Hepatocyte (in vitro differentiated cells): ENCODE measurements around the gene MIEF2.

Experiments used
- CTCF ChIP-seq: fragments of 200-600 bp; sonication (generic); IDR thresholded peaks from 2 replicates; pipeline ENCODE4 v1.5.1; 2016; ENCODE audit warnings: antibody characterized with exemption, mild to moderate bottlenecking; ENCODE audit not compliant: poor library complexity
- EZH2 ChIP-seq: fragments of 200-600 bp; sonication (generic); IDR thresholded peaks from 2 replicates; pipeline ENCODE4 v1.6.1; 2016; ENCODE audit warnings: antibody characterized with exemption, mild to moderate bottlenecking, borderline replicate concordance
- EZH2phosphoT487 ChIP-seq: fragments of 200-600 bp; sonication (generic); IDR thresholded peaks from one replicate; pipeline ENCODE4 v1.6.1; 2018; ENCODE audit warnings: antibody characterized with exemption, mild to moderate bottlenecking, low read depth, moderate library complexity; ENCODE audit not compliant: unreplicated experiment, severe bottlenecking

DNA sequence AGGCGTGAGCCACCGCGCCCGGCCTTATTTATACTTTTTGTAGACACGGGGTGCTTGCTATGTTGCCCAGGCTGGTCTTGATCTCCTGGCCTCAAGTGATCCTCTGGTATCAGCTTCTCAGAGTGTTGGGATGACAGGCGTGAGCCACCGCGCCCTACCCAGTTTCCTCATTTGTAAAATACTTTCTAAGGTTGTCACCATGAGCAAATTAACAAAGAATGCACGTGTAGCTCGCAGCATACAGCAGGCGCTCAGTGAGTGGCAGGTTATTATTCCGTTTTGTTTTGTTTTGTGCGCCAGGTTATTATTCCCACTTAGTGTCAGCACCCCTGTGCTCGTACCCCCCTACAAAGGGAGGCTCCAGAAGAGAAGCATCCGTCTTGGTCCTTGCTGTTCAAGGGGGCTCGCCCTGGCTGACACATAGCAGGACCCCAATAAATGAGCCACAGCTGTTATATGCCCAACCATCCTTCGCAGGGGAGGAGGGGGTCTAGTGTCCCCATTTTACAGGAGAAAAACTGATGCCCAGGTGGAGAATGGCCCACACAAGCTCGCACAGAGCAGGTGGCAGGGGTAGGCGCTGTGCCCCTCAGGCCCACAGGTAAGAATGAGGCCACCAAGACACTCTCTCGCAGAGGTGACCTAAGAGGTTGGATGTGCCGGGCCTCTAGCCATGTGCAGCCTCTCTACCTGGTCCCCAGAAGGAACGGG lies 686 bp upstream of the MIEF2 start:
- TF ChIP-seq CTCF = no peak
- TF ChIP-seq EZH2 = no peak
- TF ChIP-seq EZH2phosphoT487 = no peak
